ENCODE measurements around the gene NDST1. TPM values are rescaled to one million over a fixed set of nuclear protein-coding genes. Genes with fewer than 3 reads are reported as not detected.

Gene NDST1
- total RNA-seq, 1 experiment from 2014 or later = 33.1 TPM

- Histone ChIP-seq H3K27ac (ENCODE audit: low read depth, low read length) (peak overlapping the region; percentile 56), H3K4me1 (ENCODE audit: control insufficient read depth in 1 of 2, insufficient read depth in 2 of 2, low read length in 2 of 2) (peaks cover 31 to 49% of the 10 kb centered on the region in 2 experiments), H3K9ac (ENCODE audit: low read length) (0 out of 2 replicates have a peak overlapping the region, but pooled peaks have one; percentile 2)
Measured at GRCh38 chr5:150496098-150496497, 11.8 kb upstream of the NDST1 start.

More at GRCh38 chr5:150496098-150496497, 11.8 kb upstream of the NDST1 start:
- RAD21 ChIA-PET (ENCODE audit: low non-redundant PET in 1 of 2, low total read pairs in 2 of 2, uncharacterized antibody in 2 of 2, unreplicated experiment in 2 of 2) = no interaction called here
- no peaks in the 10 kb centered on the region for H3K27me3 ChIP-seq (ENCODE audit: insufficient read depth, low read length)
- no peak overlapping the region for H3K4me3 ChIP-seq (replicated peaks in 1 of 2; ENCODE audit: low read depth in 1 of 2, low read length in 2 of 2)
- intact Hi-C loops (cut with micrococcal nuclease) = no loop called here
- no peaks in the 10 kb centered on the region for H3K9me2 ChIP-seq (ENCODE audit: insufficient read depth)
- H3K4me2 ChIP-seq (ENCODE audit: low read length) = peak overlapping the region; percentile 65
- POLR2A ChIA-PET = no interaction called here
- TF ChIP-seq CBX3 (IDR thresholded peaks at IDR 0.05; ENCODE audit: low read depth) (no peak), ELF1 (IDR thresholded peaks at IDR 0.05; ENCODE audit: borderline replicate concordance, low read depth) (no peak), POLR2AphosphoS5 (IDR thresholded peaks at IDR 0.05; ENCODE audit: low read depth, low read length) (no peak), SIN3A (IDR thresholded peaks at IDR 0.05; ENCODE audit: low read depth) (no peak), FOSL1 (IDR thresholded peaks at IDR 0.05; ENCODE audit: low read depth) (no peak), JUND (IDR thresholded peaks at IDR 0.05) (no peak), SP1 (IDR thresholded peaks at IDR 0.05; ENCODE audit: low read depth) (no peak), SRF (IDR thresholded peaks at IDR 0.05; ENCODE audit: low read depth) (no peak), EZH2 (IDR thresholded peaks at IDR 0.05) (no peak), EZH2phosphoT487 (IDR thresholded peaks at IDR 0.05; ENCODE audit: borderline replicate concordance) (no peak), ZFX (IDR thresholded peaks at IDR 0.05) (no peak)
- TF ChIP-seq, protein P1, sequence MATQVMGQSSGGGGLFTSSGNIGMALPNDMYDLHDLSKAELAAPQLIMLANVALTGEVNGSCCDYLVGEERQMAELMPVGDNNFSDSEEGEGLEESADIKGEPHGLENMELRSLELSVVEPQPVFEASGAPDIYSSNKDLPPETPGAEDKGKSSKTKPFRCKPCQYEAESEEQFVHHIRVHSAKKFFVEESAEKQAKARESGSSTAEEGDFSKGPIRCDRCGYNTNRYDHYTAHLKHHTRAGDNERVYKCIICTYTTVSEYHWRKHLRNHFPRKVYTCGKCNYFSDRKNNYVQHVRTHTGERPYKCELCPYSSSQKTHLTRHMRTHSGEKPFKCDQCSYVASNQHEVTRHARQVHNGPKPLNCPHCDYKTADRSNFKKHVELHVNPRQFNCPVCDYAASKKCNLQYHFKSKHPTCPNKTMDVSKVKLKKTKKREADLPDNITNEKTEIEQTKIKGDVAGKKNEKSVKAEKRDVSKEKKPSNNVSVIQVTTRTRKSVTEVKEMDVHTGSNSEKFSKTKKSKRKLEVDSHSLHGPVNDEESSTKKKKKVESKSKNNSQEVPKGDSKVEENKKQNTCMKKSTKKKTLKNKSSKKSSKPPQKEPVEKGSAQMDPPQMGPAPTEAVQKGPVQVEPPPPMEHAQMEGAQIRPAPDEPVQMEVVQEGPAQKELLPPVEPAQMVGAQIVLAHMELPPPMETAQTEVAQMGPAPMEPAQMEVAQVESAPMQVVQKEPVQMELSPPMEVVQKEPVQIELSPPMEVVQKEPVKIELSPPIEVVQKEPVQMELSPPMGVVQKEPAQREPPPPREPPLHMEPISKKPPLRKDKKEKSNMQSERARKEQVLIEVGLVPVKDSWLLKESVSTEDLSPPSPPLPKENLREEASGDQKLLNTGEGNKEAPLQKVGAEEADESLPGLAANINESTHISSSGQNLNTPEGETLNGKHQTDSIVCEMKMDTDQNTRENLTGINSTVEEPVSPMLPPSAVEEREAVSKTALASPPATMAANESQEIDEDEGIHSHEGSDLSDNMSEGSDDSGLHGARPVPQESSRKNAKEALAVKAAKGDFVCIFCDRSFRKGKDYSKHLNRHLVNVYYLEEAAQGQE (IDR thresholded peaks at IDR 0.05; ENCODE audit: low read depth) = no peak
- TF ChIP-seq, protein P2, sequence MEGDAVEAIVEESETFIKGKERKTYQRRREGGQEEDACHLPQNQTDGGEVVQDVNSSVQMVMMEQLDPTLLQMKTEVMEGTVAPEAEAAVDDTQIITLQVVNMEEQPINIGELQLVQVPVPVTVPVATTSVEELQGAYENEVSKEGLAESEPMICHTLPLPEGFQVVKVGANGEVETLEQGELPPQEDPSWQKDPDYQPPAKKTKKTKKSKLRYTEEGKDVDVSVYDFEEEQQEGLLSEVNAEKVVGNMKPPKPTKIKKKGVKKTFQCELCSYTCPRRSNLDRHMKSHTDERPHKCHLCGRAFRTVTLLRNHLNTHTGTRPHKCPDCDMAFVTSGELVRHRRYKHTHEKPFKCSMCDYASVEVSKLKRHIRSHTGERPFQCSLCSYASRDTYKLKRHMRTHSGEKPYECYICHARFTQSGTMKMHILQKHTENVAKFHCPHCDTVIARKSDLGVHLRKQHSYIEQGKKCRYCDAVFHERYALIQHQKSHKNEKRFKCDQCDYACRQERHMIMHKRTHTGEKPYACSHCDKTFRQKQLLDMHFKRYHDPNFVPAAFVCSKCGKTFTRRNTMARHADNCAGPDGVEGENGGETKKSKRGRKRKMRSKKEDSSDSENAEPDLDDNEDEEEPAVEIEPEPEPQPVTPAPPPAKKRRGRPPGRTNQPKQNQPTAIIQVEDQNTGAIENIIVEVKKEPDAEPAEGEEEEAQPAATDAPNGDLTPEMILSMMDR (IDR thresholded peaks at IDR 0.05 in 2 of 3, conservative IDR thresholded peaks at IDR 0.05 in 1 of 3; ENCODE audit: borderline replicate concordance in 1 of 3, insufficient read depth in 1 of 3, low read depth in 2 of 3, low read length in 2 of 3) = no peak
- H3K36me3 ChIP-seq (ENCODE audit: control insufficient read depth in 1 of 2, insufficient read depth in 2 of 2, low read length in 2 of 2) = no peaks in the 10 kb centered on the region
- DNase-seq (ENCODE audit: low read depth, low spot score) (no peak), ATAC-seq (no peak)
- CTCF ChIA-PET = no interaction called here
- BruUV-seq (replicated peaks) = no TSS peak
- H4K20me1 ChIP-seq (ENCODE audit: insufficient read depth) = no peaks in the 10 kb centered on the region
- H3K79me2 ChIP-seq (ENCODE audit: insufficient read depth, low read length) = peaks cover 58% of the 10 kb centered on the region
- H2AFZ ChIP-seq (ENCODE audit: low read depth, low read length, poor library complexity, severe bottlenecking) = no peak overlapping the region
- H3K9me3 ChIP-seq (ENCODE audit: control insufficient read depth in 1 of 2, insufficient read depth in 1 of 2, low read depth in 1 of 2, low read length in 2 of 2) = no peaks in the 10 kb centered on the region
